ENCODE measurements around the gene NRARP. TPM values are rescaled to one million over a fixed set of nuclear protein-coding genes. Genes with fewer than 3 reads are reported as not detected.

Gene NRARP
- total and polyA plus RNA-seq, 10 of the 15 experiments (the other 5 are each of a cell fraction or from before 2014, with no cell fraction given), result 0.06 to 9.2 (median 2.2) TPM; not detected in 2

- no peak for TF ChIP-seq E4F1 (IDR thresholded peaks at IDR 0.05; ENCODE audit: borderline replicate concordance, partially characterized antibody)
- no peak for TF ChIP-seq SREBF1 (IDR thresholded peaks at IDR 0.05; ENCODE audit: low read length)
- no peak for TF ChIP-seq TAF1 (IDR thresholded peaks at IDR 0.05; ENCODE audit: borderline replicate concordance, low read depth, low read length)
- TF ChIP-seq BCL11A (IDR thresholded peaks at IDR 0.05; ENCODE audit: low read depth, low read length), result no peak
- no peak for TF ChIP-seq CHD4 (IDR thresholded peaks at IDR 0.05)
Observed at GRCh38 chr9:137316012-137316981, 14.2 kb upstream of the NRARP start (continued).

GRCh38 chr9:137315581-137316011, 13.5 kb upstream of the NRARP start:
- Histone ChIP-seq H3K27me3 (replicated peaks in 1 of 2; ENCODE audit: control insufficient read depth in 2 of 2, insufficient read depth in 2 of 2, low read length in 1 of 2) (no peaks in the 10 kb centered on the region), H3K9ac (ENCODE audit: control insufficient read depth, insufficient read depth, low read length) (no peak overlapping the region), H3K27ac (ENCODE audit: control insufficient read depth, insufficient read depth) (no peak overlapping the region), H3K79me2 (ENCODE audit: control insufficient read depth, insufficient read depth, low read length) (no peaks in the 10 kb centered on the region), H3K9me3 (replicated peaks; ENCODE audit: control insufficient read depth, insufficient read depth, low read length) (no peaks in the 10 kb centered on the region), H3K4me3 (no peak overlapping the region), H3K4me2 (ENCODE audit: control insufficient read depth, insufficient read depth) (no peak overlapping the region), H4K20me1 (ENCODE audit: control insufficient read depth, insufficient read depth) (no peaks in the 10 kb centered on the region), H3K4me1 (ENCODE audit: control insufficient read depth, insufficient read depth, low read length) (peaks cover under 1% of the 10 kb centered on the region), H3K36me3 (ENCODE audit: control insufficient read depth in 2 of 2, insufficient read depth in 2 of 2, low read length in 1 of 2) (no peaks in the 10 kb centered on the region), H2AFZ (ENCODE audit: control insufficient read depth, low read depth, low read length) (no peak overlapping the region)
- POLR2A ChIA-PET, result interaction anchor here (1.0 to 2.2 kb wide), 7 partner anchors 8 to 97 kb away, joined by 3 to 19 read pairs (median 6); partner anchors contain the start of genes NRARP and TUBB4B
- 40% methylated on average over 16 of the region's 18 CpGs for WGBS (ENCODE audit: insufficient coverage, insufficient replicate concordance, low lambda C conversion rate, missing lambda C conversion rate)
- TF ChIP-seq BCL11A (IDR thresholded peaks at IDR 0.05; ENCODE audit: low read depth, low read length) (no peak), CTCF (IDR thresholded peaks at IDR 0.05 in 2 of 3, conservative IDR thresholded peaks at IDR 0.05 in 1 of 3; ENCODE audit: control insufficient read depth in 2 of 3, extremely low read depth in 1 of 3, insufficient read depth in 1 of 3, low read depth in 3 of 3, low read length in 3 of 3) (no peak), WRNIP1 (IDR thresholded peaks at IDR 0.05; ENCODE audit: borderline replicate concordance, low read depth, low read length) (no peak), EP300 (IDR thresholded peaks at IDR 0.05; ENCODE audit: borderline replicate concordance in 1 of 2, control insufficient read depth in 1 of 2, low read depth in 2 of 2, low read length in 2 of 2) (no peak), ZZZ3 (IDR thresholded peaks at IDR 0.05; ENCODE audit: control insufficient read depth, insufficient read length, low read depth) (no peak), BCLAF1 (IDR thresholded peaks at IDR 0.05) (no peak), KLF5 (IDR thresholded peaks at IDR 0.05; ENCODE audit: partially characterized antibody) (no peak)
- intact Hi-C loops (cut with micrococcal nuclease; ENCODE audit: unreplicated experiment) (no loop called here), in situ Hi-C loops (cut with MboI) (no loop called here)
- ATAC-seq (peak; percentile 5; the same call in 2 of the 3 replicates), DNase-seq (ENCODE audit: low read depth, low spot score) (no peak), FAIRE-seq (no peak)
- BruUV-seq (replicated peaks), result no TSS peak
- CTCF ChIA-PET, result interaction anchor here (0.6 to 1.6 kb wide), 2 partner anchors 13 to 15 kb away, joined by 3 to 9 read pairs; partner anchors contain the start of gene NRARP
- SMC1A ChIA-PET (ENCODE audit: uncharacterized antibody, unreplicated experiment), result interaction anchor here (1.8 kb wide), 1 partner anchor 13 kb away, joined by 8 read pairs; the partner anchor contains the start of gene NRARP
- RAD21 ChIA-PET (ENCODE audit: unreplicated experiment), result interaction anchor here (1.0 to 3.5 kb wide), 2 partner anchors 14 to 39 kb away, joined by 3 to 20 read pairs; partner anchors contain the start of gene NRARP

Measured in GM12878 (cell line).